ENCODE measurements around the gene SLC25A25.

The SLC25A25 gene

GRCh38 chr9:128146591-128147120, 78.6 kb downstream of the SLC25A25 start:
- DNase-seq, result no peak
- no peaks in the 10 kb centered on the region for H3K36me3 Mint-ChIP-seq
- ATAC-seq (replicated peaks), result no peak
- H3K9me3 Mint-ChIP-seq, result no peaks in the 10 kb centered on the region
- H3K4me1 Mint-ChIP-seq, result peaks cover 0 to 8% of the 10 kb centered on the region in 2 donors
- H3K27me3 Mint-ChIP-seq, result peaks cover 0 to 17% of the 10 kb centered on the region in 2 donors
- no peak overlapping the region for H3K27ac Mint-ChIP-seq
- H3K4me3 Mint-ChIP-seq, result no peak overlapping the region

GRCh38 chr9:128148509-128149000, 80.5 kb downstream of the SLC25A25 start:
- Mint-ChIP-seq H3K4me3 (no peak overlapping the region), H3K4me1 (peaks cover 0 to 8% of the 10 kb centered on the region in 2 donors), H3K27me3 (peaks cover 0 to 7% of the 10 kb centered on the region in 2 donors), H3K36me3 (no peaks in the 10 kb centered on the region), H3K9me3 (no peaks in the 10 kb centered on the region), H3K27ac (no peak overlapping the region)
- DNase-seq (no peak), ATAC-seq (replicated peaks) (no peak)

- H3K27ac Mint-ChIP-seq, result no peak within 1 kb of the TSS
- no peaks in the 10 kb centered on the region for H3K36me3 Mint-ChIP-seq
- no peak within 1 kb of the TSS for H3K4me3 Mint-ChIP-seq
- H3K9me3 Mint-ChIP-seq, result no peaks in the 10 kb centered on the region
- DNase-seq, result no peak
- H3K27me3 Mint-ChIP-seq, result peaks cover 0 to 7% of the 10 kb centered on the region in 2 donors
- peaks cover 0 to 8% of the 10 kb centered on the region in 2 donors for H3K4me1 Mint-ChIP-seq
- ATAC-seq (replicated peaks), result no peak
Measured at GRCh38 chr9:128149001-128149701, 81.1 kb downstream of the SLC25A25 start, which contains the start of gene LCN2. LCN2 (plus strand) TSS chr9:128149453; CDS start chr9:128149526, 73 bp downstream.

DNA sequence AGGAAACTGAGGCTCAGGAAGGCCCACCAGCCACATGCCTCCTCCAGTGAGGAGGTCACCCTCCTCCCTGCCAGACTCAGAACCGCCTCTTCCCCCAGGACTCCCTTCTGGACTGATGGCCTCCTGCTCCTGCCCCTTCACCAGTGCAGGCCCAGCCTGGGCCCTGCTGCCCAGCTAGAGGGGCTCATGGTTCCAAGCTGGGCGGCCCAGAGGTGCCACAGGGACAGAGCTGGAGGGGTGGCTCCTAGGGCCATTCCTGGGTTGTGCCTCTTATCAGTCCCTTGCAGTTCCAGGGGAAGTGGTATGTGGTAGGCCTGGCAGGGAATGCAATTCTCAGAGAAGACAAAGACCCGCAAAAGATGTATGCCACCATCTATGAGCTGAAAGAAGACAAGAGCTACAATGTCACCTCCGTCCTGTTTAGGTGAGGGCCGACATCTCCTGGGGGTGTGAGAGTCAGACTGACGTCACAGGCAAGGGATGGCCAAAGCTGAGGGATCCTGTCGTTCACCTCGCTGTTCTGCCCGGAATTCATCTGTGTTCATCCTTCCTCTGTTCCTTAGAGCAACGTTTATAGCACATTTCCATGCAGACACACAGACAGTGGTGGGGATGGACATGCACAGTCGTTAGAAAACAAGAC, 82.0 kb downstream of the SLC25A25 start:
- DNase-seq (no peak), ATAC-seq (replicated peaks) (no peak)
- peaks cover 0 to 7% of the 10 kb centered on the region in 2 donors for H3K27me3 Mint-ChIP-seq
- no peaks in the 10 kb centered on the region for H3K9me3 Mint-ChIP-seq
- H3K27ac Mint-ChIP-seq, result no peak overlapping the region
- no peak overlapping the region for H3K4me3 Mint-ChIP-seq
- H3K4me1 Mint-ChIP-seq, result peaks cover 0 to 8% of the 10 kb centered on the region in 2 donors
- no peaks in the 10 kb centered on the region for H3K36me3 Mint-ChIP-seq

DNA sequence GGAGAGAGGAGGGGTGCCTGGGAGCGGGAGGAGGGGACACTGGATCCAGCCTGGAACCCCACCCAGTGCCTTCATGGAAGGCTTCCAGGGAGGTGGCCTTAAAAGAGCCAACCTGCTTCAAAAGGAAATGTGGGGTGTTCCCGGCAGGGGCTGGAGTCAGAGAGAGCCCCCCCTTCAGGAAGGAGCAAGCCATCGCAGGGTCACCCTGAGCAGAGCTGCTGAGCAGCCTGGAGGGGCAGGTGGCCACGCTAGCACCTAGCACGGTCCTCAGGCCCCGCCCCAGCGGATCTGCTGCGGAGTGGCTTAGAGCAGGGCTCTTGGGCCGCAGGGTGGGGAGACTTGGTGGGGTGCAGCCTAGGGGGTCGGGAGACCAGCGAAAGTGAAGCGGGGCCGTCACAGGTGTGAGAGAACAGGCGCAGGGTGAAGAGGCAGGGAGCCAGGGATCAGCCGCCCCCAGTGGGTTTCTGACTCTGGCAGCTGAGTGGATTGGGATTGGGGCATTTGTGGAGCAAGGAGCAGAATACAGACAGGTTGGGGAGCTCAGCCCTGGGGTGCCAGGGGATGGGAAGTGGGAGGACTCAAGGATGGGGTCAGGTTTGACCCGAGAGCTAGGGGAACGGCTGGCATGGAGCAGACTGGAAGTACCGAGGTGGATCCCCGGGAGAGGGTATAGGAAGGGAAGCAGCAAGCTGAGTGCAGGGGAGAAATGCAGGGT, 82.7 kb downstream of the SLC25A25 start:
- no peak overlapping the region for H3K27ac Mint-ChIP-seq
- H3K27me3 Mint-ChIP-seq, result peaks cover 0 to 7% of the 10 kb centered on the region in 2 donors
- DNase-seq (no peak), ATAC-seq (replicated peaks) (peak; percentile 65 to 67)
- H3K4me1 Mint-ChIP-seq, result peaks cover 0 to 8% of the 10 kb centered on the region in 2 donors
- no peaks in the 10 kb centered on the region for H3K36me3 Mint-ChIP-seq
- H3K9me3 Mint-ChIP-seq, result no peaks in the 10 kb centered on the region
- H3K4me3 Mint-ChIP-seq, result no peak overlapping the region

- H3K4me1 Mint-ChIP-seq, result peaks cover 0 to 8% of the 10 kb centered on the region in 2 donors
- peaks cover 0 to 7% of the 10 kb centered on the region in 2 donors for H3K27me3 Mint-ChIP-seq
- no peaks in the 10 kb centered on the region for H3K9me3 Mint-ChIP-seq
- no peak overlapping the region for H3K27ac Mint-ChIP-seq
- no peak for ATAC-seq (replicated peaks)
- no peak overlapping the region for H3K4me3 Mint-ChIP-seq
- H3K36me3 Mint-ChIP-seq, result no peaks in the 10 kb centered on the region
- DNase-seq, result no peak
Measured at GRCh38 chr9:128151309-128152132, 83.5 kb downstream of the SLC25A25 start.

DNA sequence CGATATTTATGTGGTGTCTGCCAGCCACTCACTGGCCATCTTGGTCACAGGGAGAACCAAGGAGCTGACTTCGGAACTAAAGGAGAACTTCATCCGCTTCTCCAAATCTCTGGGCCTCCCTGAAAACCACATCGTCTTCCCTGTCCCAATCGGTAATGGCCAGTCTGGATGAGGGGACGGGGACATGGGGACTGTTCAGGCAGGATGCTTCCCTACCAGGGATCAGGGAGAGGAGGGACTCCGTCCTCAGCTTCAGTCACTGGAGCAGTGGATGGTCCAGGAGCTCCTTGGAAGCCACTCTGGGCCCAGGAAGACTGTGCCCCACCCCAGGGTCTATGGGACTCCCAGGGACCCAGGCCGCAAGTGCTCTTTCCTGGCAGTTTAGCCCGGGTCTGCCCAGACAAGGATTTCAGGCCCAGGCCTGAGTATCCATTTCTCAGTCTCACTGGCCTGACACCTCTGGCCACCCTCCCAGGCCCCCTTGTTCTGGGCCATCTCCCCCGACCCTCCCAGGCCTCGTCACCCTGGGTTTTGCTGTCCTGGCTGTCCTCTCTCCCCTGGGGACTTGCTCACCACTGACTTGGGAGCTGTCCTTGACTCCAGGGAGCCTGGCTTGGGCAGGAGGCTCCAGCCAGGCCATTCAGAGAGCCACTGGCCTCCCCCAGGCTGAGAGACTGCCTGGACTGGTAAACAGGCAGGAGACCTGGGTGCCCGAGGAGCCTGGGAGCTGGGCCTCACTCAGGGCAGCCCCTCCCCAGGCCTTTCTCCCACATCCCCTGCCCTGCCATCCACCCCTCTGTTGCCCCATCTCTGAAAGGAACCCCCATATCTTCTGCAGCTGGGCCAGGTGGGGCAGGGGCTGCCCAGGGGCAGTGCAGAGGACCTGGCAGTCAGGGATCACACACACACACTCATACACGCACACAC, 84.4 kb downstream of the SLC25A25 start:
- ATAC-seq (replicated peaks) (no peak), DNase-seq (no peak)
- Mint-ChIP-seq H3K4me3 (no peak overlapping the region), H3K36me3 (no peaks in the 10 kb centered on the region), H3K27me3 (peaks cover 0 to 7% of the 10 kb centered on the region in 2 donors), H3K4me1 (peaks cover 0 to 8% of the 10 kb centered on the region in 2 donors), H3K9me3 (no peaks in the 10 kb centered on the region), H3K27ac (no peak overlapping the region)

GRCh38 chr9:128153060-128153946, 85.3 kb downstream of the SLC25A25 start:
- no peaks in the 10 kb centered on the region for H3K9me3 Mint-ChIP-seq
- DNase-seq (no peak), ATAC-seq (replicated peaks) (no peak)
- peaks cover 0 to 8% of the 10 kb centered on the region in 2 donors for H3K4me1 Mint-ChIP-seq
- H3K27me3 Mint-ChIP-seq, result peaks cover 0 to 7% of the 10 kb centered on the region in 2 donors
- no peak overlapping the region for H3K27ac Mint-ChIP-seq
- no peaks in the 10 kb centered on the region for H3K36me3 Mint-ChIP-seq
- H3K4me3 Mint-ChIP-seq, result no peak overlapping the region

DNA sequence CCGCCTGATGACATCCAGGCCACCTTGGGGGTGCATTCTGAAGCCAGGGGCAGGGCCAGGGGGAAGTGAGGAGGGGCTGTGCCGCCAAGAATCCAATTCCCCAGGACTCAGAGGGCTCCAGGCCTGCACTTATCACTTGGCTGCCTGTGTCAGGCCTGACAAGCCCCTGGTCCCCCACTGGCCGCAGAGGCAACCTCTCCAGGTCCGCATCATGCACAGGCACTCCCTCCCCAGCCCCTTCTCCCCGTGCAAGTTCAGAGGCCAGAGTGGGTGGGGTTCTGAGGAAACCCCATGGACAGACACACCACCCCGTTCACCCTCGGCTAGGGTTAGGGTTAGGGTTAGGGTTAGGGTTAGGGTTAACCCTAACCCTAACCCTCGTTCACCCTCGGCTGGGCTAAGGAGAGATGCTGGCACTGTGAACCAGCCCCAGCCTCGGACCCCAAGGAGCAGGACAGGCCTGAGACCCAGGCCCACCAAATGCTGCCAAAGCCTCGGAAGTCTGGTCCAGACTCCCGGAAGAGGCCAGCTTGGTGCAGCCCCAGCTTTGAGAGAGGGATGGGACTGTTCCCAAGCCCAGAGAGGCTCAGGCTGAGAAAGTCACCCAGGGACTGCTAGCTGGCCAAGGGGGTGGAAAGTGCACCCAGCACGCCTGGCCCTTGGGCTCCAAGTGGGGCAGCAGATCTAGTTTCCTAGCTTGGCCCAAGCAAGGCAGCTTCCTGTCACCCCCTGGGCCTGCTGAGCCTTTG, 86.1 kb downstream of the SLC25A25 start:
- no peak overlapping the region for H3K4me3 Mint-ChIP-seq
- H3K9me3 Mint-ChIP-seq, result no peaks in the 10 kb centered on the region
- no peaks in the 10 kb centered on the region for H3K36me3 Mint-ChIP-seq
- DNase-seq, result no peak
- H3K27me3 Mint-ChIP-seq, result peaks cover 0 to 7% of the 10 kb centered on the region in 2 donors
- no peak overlapping the region for H3K27ac Mint-ChIP-seq
- peaks cover 0 to 9% of the 10 kb centered on the region in 2 donors for H3K4me1 Mint-ChIP-seq
- ATAC-seq (replicated peaks), result no peak

GRCh38 chr9:128155736-128156500, 87.9 kb downstream of the SLC25A25 start:
- DNase-seq (no peak), ATAC-seq (replicated peaks) (no peak)
- no peak overlapping the region for H3K27ac Mint-ChIP-seq
- no peak overlapping the region for H3K4me3 Mint-ChIP-seq
- no peaks in the 10 kb centered on the region for H3K36me3 Mint-ChIP-seq
- peaks cover 2 to 10% of the 10 kb centered on the region in 2 donors for H3K4me1 Mint-ChIP-seq
- H3K27me3 Mint-ChIP-seq, result peaks cover 0 to 2% of the 10 kb centered on the region in 2 donors
- H3K9me3 Mint-ChIP-seq, result no peaks in the 10 kb centered on the region
